NB4 (cell line): ENCODE data around the gene PML.
A peak's percentile ranks its signal among the peaks of the same experiment; 100 is the strongest.

Experiments
- DNase-seq: peaks from one replicate; pipeline ENCODE4 v3.0.0; 2010; ENCODE audit warnings: low read depth
- H3K4me3 ChIP-seq: one replicate; pipeline ENCODE4 v1.5.1; 2011; ENCODE audit warnings: mild to moderate bottlenecking, low read depth, low read length, moderate library complexity
- CTCF ChIP-seq: IDR thresholded peaks from one replicate; pipeline ENCODE4 v1.5.1; 2012; ENCODE audit warnings: low read depth, low read length
- MAX ChIP-seq: IDR thresholded peaks from 2 replicates; pipeline ENCODE4 v1.6.1; 2011; ENCODE audit warnings: low read depth, low read length
- MYC ChIP-seq: IDR thresholded peaks from 2 replicates; pipeline ENCODE4 v1.6.1; 2011; ENCODE audit warnings: low read depth, low read length
- POLR2A ChIP-seq: IDR thresholded peaks from 2 replicates; pipeline ENCODE4 v1.6.1; 2011; ENCODE audit warnings: mild to moderate bottlenecking; ENCODE audit not compliant: insufficient read length; ENCODE audit errors: extremely low read depth

Gene PML

GRCh38 chr15:74032606-74033561 lies 38.4 kb downstream of the PML start:
- H3K4me3 ChIP-seq = no peak overlapping the region
- peak; percentile 39 for DNase-seq
- TF ChIP-seq MAX = no peak
- TF ChIP-seq MYC = no peak
- no peak for TF ChIP-seq POLR2A

GRCh38 chr15:74034206-74034755 lies 39.8 kb downstream of the PML start:
- H3K4me3 ChIP-seq = no peak overlapping the region
- TF ChIP-seq POLR2A (no peak), MAX (no peak), CTCF (no peak), MYC (no peak)
- no peak for DNase-seq

GRCh38 chr15:74035121-74036017 lies 40.9 kb downstream of the PML start:
- TF ChIP-seq CTCF = no peak
- TF ChIP-seq MYC = no peak
- TF ChIP-seq MAX = no peak
- no peak overlapping the region for H3K4me3 ChIP-seq
- no peak for DNase-seq

- H3K4me3 ChIP-seq = no peak overlapping the region
- peak; percentile 46 for DNase-seq
- TF ChIP-seq CTCF (peak; percentile 38), POLR2A (no peak), MYC (no peak), MAX (no peak)
These were observed 42.0 kb downstream of the PML start for GRCh38 chr15:74036271-74037170.

GRCh38 chr15:74037171-74038117 lies 42.9 kb downstream of the PML start:
- no peak for DNase-seq
- TF ChIP-seq MYC = no peak
- TF ChIP-seq POLR2A = no peak
- no peak for TF ChIP-seq MAX
- TF ChIP-seq CTCF = no peak
- H3K4me3 ChIP-seq = no peak overlapping the region
